ENCODE results near the gene VASN.
A peak's percentile ranks its signal among the peaks of the same experiment; 100 is the strongest.

The VASN gene

GRCh38 chr16:4351880-4352279, 19.8 kb upstream of the VASN start:
- no peak for DNase-seq (ENCODE audit: low read depth in 1 of 2, low spot score in 1 of 2)

GRCh38 chr16:4352843-4353242, 18.8 kb upstream of the VASN start:
- no peak for DNase-seq (ENCODE audit: low read depth in 1 of 2, low spot score in 1 of 2)

GRCh38 chr16:4353675-4354074, 18.0 kb upstream of the VASN start:
- DNase-seq (ENCODE audit: low read depth in 1 of 2, low spot score in 1 of 2), result no peak

GRCh38 chr16:4354512-4355409, 16.9 kb upstream of the VASN start:
- DNase-seq (ENCODE audit: low read depth in 1 of 2, low spot score in 1 of 2), result no peak

- DNase-seq (ENCODE audit: low read depth in 1 of 2, low spot score in 1 of 2), result no peak
Measured at GRCh38 chr16:4356820-4357219, 14.8 kb upstream of the VASN start.

- DNase-seq (ENCODE audit: low read depth in 1 of 2, low spot score in 1 of 2), result no peak
Measured at GRCh38 chr16:4358236-4358635, 13.4 kb upstream of the VASN start.

GRCh38 chr16:4358831-4359561, 12.7 kb upstream of the VASN start:
- DNase-seq (ENCODE audit: low read depth in 1 of 2, low spot score in 1 of 2), result peak; percentile 49 to 61

- no peak for DNase-seq (ENCODE audit: low read depth in 1 of 2, low spot score in 1 of 2)
Measured at GRCh38 chr16:4359914-4360313, 11.7 kb upstream of the VASN start.

- DNase-seq (ENCODE audit: low read depth in 1 of 2, low spot score in 1 of 2), result no peak
Measured at GRCh38 chr16:4360538-4361021, 11.1 kb upstream of the VASN start.

GRCh38 chr16:4361033-4361943, 10.4 kb upstream of the VASN start:
- DNase-seq (ENCODE audit: low read depth in 1 of 2, low spot score in 1 of 2), result no peak

- DNase-seq (ENCODE audit: low read depth in 1 of 2, low spot score in 1 of 2), result no peak
Measured at GRCh38 chr16:4361944-4362311, 9.7 kb upstream of the VASN start.

- no peak for DNase-seq (ENCODE audit: low read depth in 1 of 2, low spot score in 1 of 2)
Measured at GRCh38 chr16:4362476-4363135, 9.0 kb upstream of the VASN start.

- DNase-seq (ENCODE audit: low read depth in 1 of 2, low spot score in 1 of 2), result no peak
Measured at GRCh38 chr16:4364196-4365013, 7.2 kb upstream of the VASN start.

GRCh38 chr16:4365014-4365406, 6.6 kb upstream of the VASN start:
- DNase-seq (ENCODE audit: low read depth in 1 of 2, low spot score in 1 of 2), result no peak

GRCh38 chr16:4365615-4366014, 6.0 kb upstream of the VASN start:
- DNase-seq (ENCODE audit: low read depth in 1 of 2, low spot score in 1 of 2), result no peak

- DNase-seq (ENCODE audit: low read depth in 1 of 2, low spot score in 1 of 2), result no peak
Measured at GRCh38 chr16:4366016-4366415, 5.6 kb upstream of the VASN start.

GRCh38 chr16:4367393-4367856, 4.2 kb upstream of the VASN start:
- no peak for DNase-seq (ENCODE audit: low read depth in 1 of 2, low spot score in 1 of 2)

- no peak for DNase-seq (ENCODE audit: low read depth in 1 of 2, low spot score in 1 of 2)
Measured at GRCh38 chr16:4369007-4369733, 2.5 kb upstream of the VASN start.

- no peak for DNase-seq (ENCODE audit: low read depth in 1 of 2, low spot score in 1 of 2)
Measured at GRCh38 chr16:4370151-4370550, 1.5 kb upstream of the VASN start.
